Heart left ventricle (tissue), 13 donors: ENCODE results near the gene LRRC42.
"Not testable (repeated sequence)": the region's sequence is repeated elsewhere in the genome, so short reads cannot be mapped to it uniquely, and the experiment has no call there.

Source experiments
- CTCF ChIP-seq, 12 donors: fragments of 200-600 bp; sonication (generic) in 4 of 12; IDR thresholded peaks; one replicate each; pipeline versions ENCODE4 v1.5.0 to v1.8.0; 2018 to 2022; ENCODE audit warnings: antibody characterized with exemption in 12 of 12, mild to moderate bottlenecking in 5 of 12
- POLR2A ChIP-seq, 2 donors: fragments of 450-650 bp; IDR thresholded peaks; one replicate each; pipeline ENCODE4 v1.6.1; 2017; ENCODE audit warnings: antibody characterized with exemption in 2 of 2, mild to moderate bottlenecking in 2 of 2, moderate library complexity in 2 of 2
- donor health status: ischemic (EF 13 %, LVEDD 7.1; RV severe dilation, severe dysfunction).
- donor health status: DM: no; HTN: yes; CAD: no.
- donor health status: DM: no; HTN: no; CAD: no.
- donor health status: ischemic (EF 25% LVEDD 6.9; RV normal size, moderate dysfunction).
- donor health status: ischemic (EF 25% LVEDD 5.7; RV mildly dilated, moderate dysfunction).
- donor health status: ischemic (EF 35%, LVEDD 5.7; RV mildly dilated, moderate dysfunction).
- donor health status: nonischemic (EF 11% LVEDD 7.7; RV severe dilation, severe dysfunction).
- donor health status: DM: yes; HTN: yes; CAD: no.
- donor health status: PGD.
- donor health status: ischemic (EF 29% LVEDD 5.4; RV normal size, mild dysfunction).
- donor health status: nonischemic (EF 23%, LVEDD 6.1; RV moderate dilation, normal function).

- not testable (repeated sequence) for TF ChIP-seq CTCF, POLR2A (IDR thresholded peaks at IDR 0.05)
Measured at GRCh38 chr1:54003750-54004480, 57.8 kb downstream of the LRRC42 start.
